Measurements from ENCODE around the gene TSPAN11.

- TF ChIP-seq CTCF (conservative IDR thresholded peaks at IDR 0.05; ENCODE audit: low read length), result no peak
- TF ChIP-seq EZH2phosphoT487 (IDR thresholded peaks at IDR 0.05; ENCODE audit: borderline replicate concordance), result no peak
Observed at GRCh38 chr12:30988086-30988485, 61.5 kb downstream of the TSPAN11 start.
